ENCODE measurements around the gene FDX2. TPM values are rescaled to one million over a fixed set of nuclear protein-coding genes. Genes with fewer than 3 reads are reported as not detected.

Gene FDX2
- total and polyA plus RNA-seq, 7 donors = 19.2 to 45.9 (median 25.2) TPM

GRCh38 chr19:10277795-10278589 is 37.8 kb downstream of the FDX2 start:
- WGBS, 2 donors = 91 to 93% methylated on average over 9 of the region's 9 CpGs
- Histone ChIP-seq H3K27me3 (peaks cover 0 to 8% (median 0%) of the 10 kb centered on the region in 3 donors), H3K4me1 (no peaks in the 10 kb centered on the region), H3K9me3 (no peaks in the 10 kb centered on the region), H3K27ac (no peak overlapping the region), H3K36me3 (no peaks in the 10 kb centered on the region), H3K4me3 (no peak overlapping the region)
- TF ChIP-seq EP300 (IDR thresholded peaks at IDR 0.05) = no peak
- no peak for TF ChIP-seq POLR2A (IDR thresholded peaks at IDR 0.05)
- TF ChIP-seq POLR2AphosphoS5 (IDR thresholded peaks at IDR 0.05) = no peak
- TF ChIP-seq CTCF (IDR thresholded peaks at IDR 0.05) = no peak
- intact Hi-C loops (cut with DNase I) = no loop called here
- no peak for DNase-seq

- no peak overlapping the region for H3K4me3 ChIP-seq
- TF ChIP-seq POLR2AphosphoS5 (IDR thresholded peaks at IDR 0.05) = no peak
- TF ChIP-seq EP300 (IDR thresholded peaks at IDR 0.05) = no peak
- no peak for TF ChIP-seq CTCF (IDR thresholded peaks at IDR 0.05)
- TF ChIP-seq POLR2A (IDR thresholded peaks at IDR 0.05) = no peak
- no peaks in the 10 kb centered on the region for H3K36me3 ChIP-seq
- H3K27me3 ChIP-seq = peaks cover 14 to 37% (median 22%) of the 10 kb centered on the region in 3 donors
- intact Hi-C loops (cut with DNase I) = no loop called here
- no peak for DNase-seq
- no peaks in the 10 kb centered on the region for H3K9me3 ChIP-seq
- no peak overlapping the region for H3K27ac ChIP-seq
- peaks cover 0 to 19% (median 17%) of the 10 kb centered on the region in 4 donors for H3K4me1 ChIP-seq
- 82 to 92% methylated on average over 10 of the region's 10 CpGs for WGBS, 2 donors
Measured at GRCh38 chr19:10274589-10274988, 41.2 kb downstream of the FDX2 start.

- TF ChIP-seq CTCF (IDR thresholded peaks at IDR 0.05) (no peak), POLR2A (IDR thresholded peaks at IDR 0.05) (no peak), EP300 (IDR thresholded peaks at IDR 0.05) (no peak)
- WGBS, 2 donors = 21 to 22% methylated on average over 12 of the region's 12 CpGs
- Histone ChIP-seq H3K4me3 (peak overlapping the region; percentile 15 to 46 (median 42)), H3K36me3 (no peaks in the 10 kb centered on the region), H3K27ac (peak overlapping the region; percentile 66 to 80 (median 70)), H3K27me3 (peaks cover 14 to 30% (median 22%) of the 10 kb centered on the region in 3 donors), H3K4me1 (peaks cover 0 to 20% (median 19%) of the 10 kb centered on the region in 4 donors), H3K9me3 (no peaks in the 10 kb centered on the region)
- DNase-seq = no peak
- intact Hi-C loops (cut with DNase I) = no loop called here
Measured at GRCh38 chr19:10271543-10272086, 44.2 kb downstream of the FDX2 start.

GRCh38 chr19:10270616-10271394 is 45.0 kb downstream of the FDX2 start, which contains the start of gene ICAM1:
Gene ICAM1, plus strand, starts transcription at chr19:10271120. Its CDS starts 40 bp downstream, at chr19:10271160.
- peak; percentile 66 to 90 (median 74) for TF ChIP-seq POLR2AphosphoS5 (IDR thresholded peaks at IDR 0.05)
- TF ChIP-seq EP300 (IDR thresholded peaks at IDR 0.05) = peak in 2 of 4 donors; percentile 52 to 67
- no peak for TF ChIP-seq CTCF (IDR thresholded peaks at IDR 0.05)
- peak in 1 of 2 donors; percentile 24 for TF ChIP-seq POLR2A (IDR thresholded peaks at IDR 0.05)
- 1 to 3% methylated on average over 51 of the region's 51 CpGs for WGBS, 2 donors
- Histone ChIP-seq H3K27ac (peak within 1 kb of the TSS; percentile 66 to 80 (median 70)), H3K4me3 (peak within 1 kb of the TSS; percentile 15 to 46 (median 42)), H3K27me3 (peaks cover 14 to 30% (median 22%) of the 10 kb centered on the region in 3 donors), H3K36me3 (no peaks in the 10 kb centered on the region), H3K4me1 (peaks cover 0 to 20% (median 19%) of the 10 kb centered on the region in 4 donors), H3K9me3 (no peaks in the 10 kb centered on the region)
- peak; percentile 93 for DNase-seq
- intact Hi-C loops (cut with DNase I) = no loop called here

All from sigmoid colon (tissue), 7 donors.